HG03060 (cell line): Measurements from ENCODE around the gene MFAP4.

Experiments used
- ATAC-seq: cut with Tn5 transposase; IDR thresholded peaks from one replicate; pipeline ENCODE4 v1.9.1; 2021; ENCODE audit warnings: low read depth, moderate number of reproducible peaks; ENCODE audit not compliant: unreplicated experiment

The MFAP4 gene

DNA sequence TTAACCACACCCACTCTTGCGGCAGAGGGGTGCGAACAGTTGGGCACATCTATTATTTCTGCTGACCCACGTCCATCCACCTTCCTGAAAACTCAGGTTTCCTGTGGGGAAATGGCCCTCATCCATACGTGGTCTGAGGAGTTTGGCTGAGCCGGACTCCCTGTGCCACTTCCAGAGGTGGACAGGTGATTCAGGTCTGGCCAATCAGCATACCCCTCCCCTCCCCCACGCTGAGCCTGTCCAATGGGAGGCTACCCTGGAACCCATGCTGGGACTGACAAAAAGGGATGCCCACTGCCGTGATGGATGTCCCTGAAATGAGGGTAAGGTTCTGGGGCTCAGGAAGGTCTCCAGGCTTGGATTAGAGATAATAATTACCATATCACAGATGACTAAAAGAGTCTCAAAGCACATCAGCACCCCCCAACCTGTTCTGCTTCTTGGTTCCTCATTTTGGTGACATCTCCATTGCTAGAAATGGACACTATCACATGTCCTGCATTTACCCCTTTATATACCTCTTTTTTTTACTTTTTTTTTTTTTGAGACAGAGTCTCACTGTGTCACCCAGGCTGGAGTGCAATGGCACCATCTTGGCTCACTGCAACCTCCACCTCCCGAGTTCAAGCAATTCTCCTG is 14.0 kb downstream of the MFAP4 start:
- ATAC-seq: no peak

GRCh38 chr17:19372439-19372838 is 14.6 kb downstream of the MFAP4 start:
- ATAC-seq: no peak

DNA sequence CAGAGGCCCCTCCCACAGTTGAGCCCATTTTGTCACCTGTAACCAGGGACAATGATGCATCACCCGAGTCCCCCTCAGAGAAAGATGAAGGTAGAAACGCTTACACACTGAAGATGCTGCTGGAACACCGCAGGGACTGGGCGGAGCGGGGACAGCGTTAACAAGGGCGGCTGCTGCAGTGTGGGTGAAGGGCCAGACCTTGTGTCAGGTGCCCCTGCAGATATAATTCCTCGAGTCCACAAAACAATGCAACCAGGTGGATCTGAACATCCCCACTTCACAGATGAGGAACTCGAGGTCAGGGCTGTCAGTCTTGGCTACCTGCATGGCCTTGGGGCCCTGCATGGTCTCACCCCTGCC is 15.0 kb downstream of the MFAP4 start:
- ATAC-seq: no peak

- no peak for ATAC-seq
Measured at GRCh38 chr17:19371259-19372010, 15.6 kb downstream of the MFAP4 start.

- no peak for ATAC-seq
Measured at GRCh38 chr17:19370493-19370960, 16.5 kb downstream of the MFAP4 start.

GRCh38 chr17:19369846-19370492 is 17.0 kb downstream of the MFAP4 start:
- ATAC-seq: no peak

DNA sequence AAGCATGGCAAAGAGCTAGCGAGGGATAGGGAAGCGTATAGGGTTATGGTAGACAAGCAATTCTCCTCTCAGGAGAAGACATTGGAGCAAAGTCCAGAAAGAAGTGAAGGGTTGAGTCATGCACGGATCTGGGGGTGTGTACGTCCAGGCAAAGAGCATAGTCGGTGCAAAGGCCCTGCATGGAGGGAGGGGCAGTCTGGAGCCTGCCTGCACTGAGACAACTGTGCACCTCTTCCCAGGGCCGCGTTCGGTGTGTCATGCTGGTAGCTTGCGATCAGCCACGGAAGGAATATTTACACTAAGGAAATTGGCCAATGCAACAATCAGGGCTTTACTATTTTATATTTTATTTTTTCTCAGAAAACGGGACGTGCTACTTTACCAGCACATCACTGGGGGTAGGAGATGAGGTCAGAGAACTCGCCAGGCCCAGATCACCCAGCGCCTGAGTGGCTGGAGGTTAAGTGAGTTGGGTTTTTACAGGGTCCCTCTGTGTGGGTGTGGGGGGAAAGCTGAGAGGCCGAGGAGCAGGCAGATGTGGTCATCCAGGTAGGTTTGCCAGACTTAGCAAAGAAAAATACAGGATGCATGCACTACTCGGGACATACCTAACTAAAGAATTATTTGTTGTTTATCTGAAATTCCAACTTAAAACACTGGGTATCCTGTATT is 17.7 kb downstream of the MFAP4 start:
- no peak for ATAC-seq

DNA sequence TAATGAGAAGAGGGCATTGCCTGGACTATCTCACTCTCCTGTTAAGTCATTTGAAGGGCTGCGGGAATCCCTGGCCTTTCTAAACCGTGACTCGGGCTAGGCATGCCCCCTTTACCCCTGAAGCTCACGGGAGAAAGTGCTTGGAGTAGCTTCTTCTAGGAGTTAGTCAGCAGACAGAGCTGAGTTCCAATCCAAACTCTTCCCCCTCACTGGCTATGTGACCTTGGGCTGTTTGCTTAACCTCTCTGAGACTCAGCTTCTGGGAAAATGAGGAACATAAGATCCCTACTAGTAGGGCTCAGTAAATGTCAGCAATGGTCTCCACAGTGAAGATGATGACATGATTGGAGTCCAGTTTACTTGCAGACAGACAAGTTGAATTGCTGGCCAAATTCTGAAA is 18.8 kb downstream of the MFAP4 start:
- no peak for ATAC-seq

- ATAC-seq: no peak
Measured at GRCh38 chr17:19366637-19366972, 20.4 kb downstream of the MFAP4 start.

GRCh38 chr17:19365833-19366636 is 21.0 kb downstream of the MFAP4 start:
- no peak for ATAC-seq

DNA sequence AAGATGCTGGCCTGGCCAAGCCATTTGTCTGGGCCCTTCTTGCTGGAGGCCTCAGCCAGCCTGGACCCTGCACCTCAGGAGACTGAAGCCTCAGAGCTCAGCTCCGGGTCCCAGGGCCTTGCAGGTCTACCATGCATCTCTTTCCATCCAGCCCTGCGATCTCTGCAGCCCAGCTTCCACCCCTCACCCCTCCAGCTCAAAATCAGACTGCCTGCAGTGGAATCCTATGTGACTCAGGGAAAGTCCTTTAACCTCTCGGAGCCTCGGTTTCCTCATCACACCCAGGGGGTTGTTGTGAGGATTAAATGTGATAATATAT is 21.5 kb downstream of the MFAP4 start:
- ATAC-seq: no peak

DNA sequence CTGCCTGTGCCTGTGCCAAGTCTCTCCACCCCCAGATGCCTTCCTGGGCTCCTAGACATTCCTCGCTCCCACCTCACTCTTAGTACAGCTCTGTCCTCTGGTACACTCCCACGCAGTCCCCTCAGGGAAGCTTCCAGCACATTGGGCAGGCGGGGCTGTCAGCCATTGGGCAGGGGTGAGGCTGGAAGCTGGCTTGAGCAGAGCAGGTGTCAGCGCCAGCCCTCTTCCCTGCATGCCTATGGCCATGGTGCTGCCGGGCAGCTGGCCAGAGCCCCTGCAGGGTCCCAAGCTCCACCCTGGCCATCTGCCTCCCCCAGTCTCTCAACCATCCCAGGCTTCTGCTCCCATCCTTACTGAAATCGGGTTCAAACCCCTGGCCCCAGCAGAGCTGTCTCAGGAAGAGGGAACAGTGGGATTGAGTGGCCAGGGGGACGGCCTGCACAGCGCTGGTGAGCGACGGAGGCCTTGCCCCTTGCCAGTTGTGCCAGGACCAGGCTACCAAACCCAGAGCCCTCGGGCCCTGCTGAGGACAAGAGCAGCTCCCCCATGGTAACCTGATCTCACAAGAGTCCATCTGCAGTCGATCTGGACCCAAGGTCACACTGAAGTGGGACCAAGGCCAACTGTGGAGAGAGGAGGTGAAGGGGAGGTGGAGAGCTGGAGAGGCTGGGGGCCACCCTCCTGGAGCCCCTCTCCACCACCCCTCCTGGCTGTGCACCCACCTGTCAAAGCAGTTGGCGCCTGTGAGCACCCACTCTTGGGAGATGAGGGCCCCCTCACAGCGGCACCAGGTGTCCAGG is 22.1 kb downstream of the MFAP4 start:
- ATAC-seq: no peak

DNA sequence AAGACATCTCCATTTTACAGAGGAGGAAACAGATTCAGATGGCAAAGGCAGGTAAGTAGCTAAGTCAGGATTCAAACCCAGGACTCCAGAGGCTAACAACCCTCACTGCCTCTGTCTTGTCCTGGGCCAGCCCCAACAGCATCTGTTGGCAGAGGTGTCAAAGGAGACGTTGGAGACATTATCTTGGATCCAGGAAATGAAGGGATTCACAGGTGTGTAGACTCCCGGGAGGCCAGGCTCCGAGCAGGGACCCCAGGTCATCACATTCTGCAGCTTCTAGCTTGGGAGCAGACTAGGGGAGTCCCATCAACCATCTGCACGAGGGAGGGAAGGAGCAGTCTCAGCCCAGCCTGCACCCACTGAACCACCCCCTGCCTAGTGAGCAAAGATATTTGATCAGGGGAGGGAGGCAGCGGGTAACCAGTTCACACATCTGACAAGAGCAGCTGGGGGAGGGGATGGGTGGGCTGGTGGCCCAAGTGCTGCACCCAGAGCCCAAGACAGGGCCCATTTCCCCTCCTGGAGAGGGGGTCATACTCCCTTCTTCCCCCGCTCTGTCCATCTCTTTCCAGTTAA is 23.4 kb downstream of the MFAP4 start:
- ATAC-seq: no peak

DNA sequence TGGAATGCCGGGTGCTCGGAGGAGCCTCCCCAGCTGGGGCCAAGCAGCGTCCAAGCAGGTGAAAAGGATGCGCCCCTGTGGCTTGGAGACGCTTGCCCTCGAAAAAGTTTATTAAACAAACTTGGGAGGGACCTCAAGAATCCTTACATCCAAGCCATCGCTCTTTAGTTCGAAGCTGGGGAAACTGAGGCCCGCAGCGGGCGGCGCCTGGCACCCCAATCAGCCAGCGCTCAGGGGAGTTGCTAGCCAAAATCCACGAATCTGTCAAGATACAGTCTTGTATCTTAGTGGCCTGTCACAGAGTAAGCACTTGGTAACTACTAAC is 23.9 kb downstream of the MFAP4 start:
- no peak for ATAC-seq

DNA sequence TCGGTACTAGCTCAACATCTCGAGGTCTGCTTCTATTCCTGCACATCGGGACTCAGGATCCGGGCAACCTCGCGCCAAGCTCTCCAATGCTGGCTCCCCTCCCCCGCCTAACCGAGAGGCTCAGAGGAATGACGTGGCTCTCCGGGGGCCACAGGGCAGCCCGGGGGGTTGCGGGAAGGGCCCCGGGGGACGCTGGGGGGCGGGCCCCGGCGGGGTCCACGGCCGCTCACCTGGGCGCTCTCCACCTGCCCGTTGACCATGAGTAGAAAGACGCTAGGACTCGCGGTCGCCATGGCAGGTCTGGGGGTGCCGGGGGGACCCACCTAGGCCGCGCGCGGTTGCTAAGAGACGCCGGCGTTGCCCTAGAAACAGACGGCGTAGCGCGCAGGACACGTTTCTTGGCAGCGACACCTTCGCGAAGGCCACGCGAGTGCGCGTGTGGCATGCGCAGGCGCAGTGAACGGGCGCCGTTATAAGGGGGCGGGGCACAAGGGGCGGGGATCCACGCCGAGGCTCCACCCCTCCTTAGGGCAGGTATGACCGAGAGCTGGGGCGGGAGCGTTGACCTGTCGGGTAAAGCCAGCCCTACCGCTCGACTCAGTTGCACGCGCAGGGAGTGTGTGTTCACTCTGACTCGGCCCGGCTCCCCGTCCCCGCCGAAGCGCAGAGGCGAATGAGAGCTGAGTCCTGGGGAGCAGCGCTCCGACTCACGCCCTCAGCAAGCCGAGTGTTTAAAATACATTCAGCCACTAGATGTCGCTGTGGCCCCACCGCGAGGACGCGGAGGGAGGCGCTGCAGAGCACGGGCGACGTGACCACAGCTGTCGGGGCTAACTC is 24.5 kb downstream of the MFAP4 start, which contains the start of gene B9D1:
TSS of gene B9D1 (minus strand) at position 447 of the 837 bp plus-strand sequence. CDS start at position 293, 154 bp downstream.
- peak; percentile 50 for ATAC-seq

GRCh38 chr17:19361944-19362276 is 25.1 kb downstream of the MFAP4 start:
- ATAC-seq: no peak

GRCh38 chr17:19361326-19361725 is 25.7 kb downstream of the MFAP4 start:
- ATAC-seq: no peak

GRCh38 chr17:19360772-19361171 is 26.2 kb downstream of the MFAP4 start:
- no peak for ATAC-seq

DNA sequence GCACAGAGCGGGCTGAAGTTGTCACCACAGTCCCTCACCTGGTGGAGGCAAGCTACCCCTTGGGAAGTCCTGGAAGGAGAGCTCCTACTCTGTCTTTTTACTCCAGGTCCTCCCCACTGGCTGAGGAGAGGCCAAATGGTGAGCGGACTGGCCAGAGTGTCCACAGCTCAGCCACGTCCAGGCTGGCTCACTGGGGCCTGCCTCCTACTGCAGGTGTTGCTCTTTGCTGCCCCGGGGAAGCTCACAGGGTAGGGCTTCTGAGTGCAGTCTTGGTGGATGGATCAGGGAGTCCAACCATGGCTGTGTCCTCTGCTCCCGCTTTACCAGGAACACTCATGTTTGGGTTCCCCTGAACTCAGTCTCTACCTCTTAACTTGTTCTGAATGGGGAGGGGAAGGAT is 27.1 kb downstream of the MFAP4 start:
- no peak for ATAC-seq
